ENCODE measurements around the gene RPL35. TPM values are rescaled to one million over a fixed set of nuclear protein-coding genes. Genes with fewer than 3 reads are reported as not detected.
"Not testable (repeated sequence)": the region's sequence is repeated elsewhere in the genome, so short reads cannot be mapped to it uniquely, and the experiment has no call there.

Gene RPL35
- total RNA-seq, 2 experiments from 2014 or later: 2,083 to 2,096 TPM

DNA sequence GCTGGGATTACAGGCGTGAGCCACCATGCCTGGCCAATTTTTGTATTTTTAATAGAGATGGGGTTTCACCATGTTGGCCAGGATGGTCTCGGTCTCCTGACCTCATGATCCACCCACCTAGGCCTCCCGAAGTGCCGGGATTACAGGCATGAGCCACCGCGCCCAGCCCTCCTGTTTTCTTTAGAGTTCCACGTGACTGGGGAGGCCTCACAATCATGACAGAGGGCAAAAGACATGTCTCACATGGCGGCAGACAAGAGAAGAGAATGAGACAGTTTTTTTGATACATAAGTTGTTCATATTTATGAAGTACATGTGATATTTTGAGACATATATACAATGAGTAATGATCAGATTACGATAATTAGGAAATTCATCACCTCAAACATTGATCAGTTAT lies 15.3 kb downstream of the RPL35 start:
- H3K36me3 Mint-ChIP-seq; DNase-seq; intact Hi-C loops (cut with micrococcal nuclease); H3K27ac Mint-ChIP-seq; H3K4me3 Mint-ChIP-seq; H3K9me3 Mint-ChIP-seq; POLR2A ChIA-PET; H3K4me1 Mint-ChIP-seq (ENCODE audit: low read depth); H3K27me3 Mint-ChIP-seq: not testable (repeated sequence)
- CTCF ChIA-PET: interaction anchor here (17.0 kb wide), 1 partner anchor 71 kb away, joined by 530 read pairs; the partner anchor contains the start of genes NR6A1 and OLFML2A

DNA sequence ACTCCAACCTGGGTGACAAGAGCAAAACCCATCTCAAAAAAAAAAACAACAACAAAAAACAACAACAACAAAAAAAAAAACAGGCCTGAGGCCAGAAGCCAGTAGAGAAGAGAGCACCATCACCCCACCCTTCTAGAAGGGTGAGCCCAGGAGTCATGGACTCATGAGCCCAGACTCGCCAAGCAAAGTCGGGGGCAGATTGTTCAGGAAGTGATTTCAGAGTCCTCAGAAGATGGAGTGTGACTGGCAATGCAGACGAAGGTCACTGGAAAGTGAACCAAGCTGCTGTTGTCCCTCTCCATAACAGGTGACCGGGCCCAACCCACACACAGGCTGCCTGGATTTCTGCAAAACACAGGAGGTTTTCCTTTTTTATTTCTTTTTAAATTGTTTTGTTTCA lies 17.5 kb downstream of the RPL35 start:
- Mint-ChIP-seq H3K4me3 (no peak overlapping the region), H3K27me3 (peaks cover 5% of the 10 kb centered on the region), H3K27ac (no peak overlapping the region), H3K36me3 (no peaks in the 10 kb centered on the region), H3K4me1 (ENCODE audit: low read depth) (no peaks in the 10 kb centered on the region), H3K9me3 (no peaks in the 10 kb centered on the region)
- POLR2A ChIA-PET: no interaction called here
- intact Hi-C loops (cut with micrococcal nuclease): no loop called here
- no peak for DNase-seq
- CTCF ChIA-PET: interaction anchor here (4.8 to 17.0 kb wide), 2 partner anchors 8 to 69 kb away, joined by 52 to 530 read pairs; partner anchors contain the start of genes NR6A1, OLFML2A and WDR38

DNA sequence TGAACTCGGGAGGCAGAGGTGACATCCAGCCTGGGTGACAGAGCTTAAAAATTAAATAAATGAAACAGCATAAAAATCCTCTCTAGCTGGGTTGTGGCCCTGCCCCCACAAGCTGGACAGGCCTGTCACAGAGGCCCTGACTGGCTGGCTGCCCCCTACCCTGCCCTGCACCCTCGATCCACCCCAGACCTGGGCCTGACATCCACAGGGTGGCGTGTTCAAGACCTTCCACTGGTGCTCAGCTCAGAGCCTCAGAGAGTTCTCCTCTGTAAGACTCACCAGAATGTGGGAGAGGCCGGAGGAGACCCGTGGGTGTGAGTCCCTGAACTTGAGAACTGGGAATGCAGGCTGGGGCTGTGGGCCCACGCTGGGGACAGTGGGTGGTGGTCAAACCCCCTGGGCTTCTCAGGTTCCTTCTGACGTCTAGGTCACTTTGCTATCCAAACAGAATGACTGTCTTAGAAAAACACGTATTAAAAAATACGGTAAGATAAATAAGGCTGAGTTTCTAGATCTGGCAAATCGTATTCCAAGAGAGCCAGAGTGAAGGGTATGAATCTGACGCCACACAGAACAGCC lies 18.2 kb downstream of the RPL35 start:
- Mint-ChIP-seq H3K4me1 (ENCODE audit: low read depth) (no peaks in the 10 kb centered on the region), H3K9me3 (no peaks in the 10 kb centered on the region), H3K27me3 (peaks cover 5% of the 10 kb centered on the region), H3K36me3 (no peaks in the 10 kb centered on the region), H3K4me3 (no peak overlapping the region), H3K27ac (no peak overlapping the region)
- DNase-seq: no peak
- intact Hi-C loops (cut with micrococcal nuclease): no loop called here
- ChIA-PET POLR2A (no interaction called here), CTCF (interaction anchor here (4.8 to 17.0 kb wide), 2 partner anchors 9 to 68 kb away, joined by 52 to 530 read pairs; partner anchors contain the start of genes NR6A1, OLFML2A and WDR38)

DNA sequence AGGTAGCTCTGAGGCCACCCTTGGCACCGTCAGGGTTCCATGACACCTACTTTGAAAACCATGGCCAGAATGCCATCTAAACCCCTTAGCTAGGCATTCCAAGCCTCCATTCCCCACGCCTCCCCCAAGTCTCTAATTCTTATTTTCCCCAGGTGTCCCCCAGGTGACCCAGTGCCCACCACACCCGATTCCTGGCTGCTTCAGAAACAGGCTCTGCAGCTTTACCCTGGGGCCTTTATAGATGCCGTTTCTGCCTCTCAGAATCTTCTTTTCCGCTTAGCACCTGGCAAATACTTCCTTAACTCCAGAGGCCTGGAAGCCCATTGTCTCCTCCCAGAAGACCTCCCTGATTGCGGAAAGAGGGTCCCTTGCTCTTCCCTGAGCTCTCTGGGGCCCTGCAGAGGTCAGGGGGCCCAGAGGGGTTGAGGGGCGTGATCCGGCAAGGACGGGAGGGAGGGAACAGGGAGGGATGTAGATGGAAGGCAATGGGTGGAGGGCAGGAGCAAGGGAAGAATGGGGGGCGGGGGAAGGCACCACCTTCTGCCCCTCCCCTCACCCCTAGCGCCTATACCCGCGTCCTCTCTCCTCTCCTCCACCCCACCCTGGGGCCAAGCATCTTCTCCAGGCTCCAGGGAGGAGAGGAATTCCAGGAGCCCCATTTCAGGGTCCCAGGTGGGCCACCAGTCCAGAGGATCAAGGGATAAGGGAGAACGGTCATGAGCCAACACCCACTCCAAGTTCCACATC lies 20.5 kb downstream of the RPL35 start:
- Mint-ChIP-seq H3K9me3 (no peaks in the 10 kb centered on the region), H3K4me1 (ENCODE audit: low read depth) (no peaks in the 10 kb centered on the region), H3K4me3 (no peak overlapping the region), H3K27me3 (peaks cover 16% of the 10 kb centered on the region), H3K36me3 (no peaks in the 10 kb centered on the region), H3K27ac (no peak overlapping the region)
- no peak for DNase-seq
- POLR2A ChIA-PET: no interaction called here
- intact Hi-C loops (cut with micrococcal nuclease): no loop called here
- CTCF ChIA-PET: interaction anchor here (0.6 to 4.8 kb wide), 7 partner anchors 11 to 70 kb away, joined by 3 to 52 read pairs (median 3); partner anchors contain the start of genes NR6A1, OLFML2A and WDR38

DNA sequence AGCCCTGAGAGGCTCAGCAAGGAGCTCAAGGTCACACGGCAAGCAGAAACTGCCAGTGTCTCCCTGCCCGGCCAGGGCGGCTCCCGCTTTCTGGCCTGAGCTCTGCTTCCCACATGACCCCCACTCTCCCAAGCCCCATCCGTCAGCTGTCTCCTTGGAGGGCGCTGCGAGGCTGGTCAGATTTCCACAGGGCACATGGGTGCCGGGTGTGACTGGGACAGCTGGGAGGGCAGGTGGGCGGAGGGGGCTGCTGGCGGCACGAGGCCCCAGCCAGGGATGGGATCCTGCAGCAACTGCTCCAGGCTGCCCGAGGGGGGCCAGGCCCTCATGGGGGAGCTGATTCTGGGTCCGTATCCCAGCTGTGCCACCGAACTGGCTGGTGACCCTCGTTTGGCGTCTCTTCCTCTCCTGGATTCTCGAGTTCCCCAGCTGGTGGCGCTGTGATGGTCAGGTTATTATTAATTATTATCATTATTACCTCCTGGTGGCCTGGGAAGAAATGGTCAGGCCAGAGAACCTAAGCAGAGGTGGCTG lies 21.4 kb downstream of the RPL35 start:
- intact Hi-C loops (cut with micrococcal nuclease): no loop called here
- ChIA-PET POLR2A (no interaction called here), CTCF (interaction anchor here (0.6 to 4.8 kb wide), 8 partner anchors 12 to 67 kb away, joined by 3 to 52 read pairs (median 4); partner anchors contain the start of genes OLFML2A and WDR38)
- no peaks in the 10 kb centered on the region for H3K4me1 Mint-ChIP-seq (ENCODE audit: low read depth)
- no peaks in the 10 kb centered on the region for H3K36me3 Mint-ChIP-seq
- H3K9me3 Mint-ChIP-seq: no peaks in the 10 kb centered on the region
- no peak for DNase-seq
- no peak overlapping the region for H3K4me3 Mint-ChIP-seq
- no peak overlapping the region for H3K27ac Mint-ChIP-seq
- peaks cover 17% of the 10 kb centered on the region for H3K27me3 Mint-ChIP-seq

DNA sequence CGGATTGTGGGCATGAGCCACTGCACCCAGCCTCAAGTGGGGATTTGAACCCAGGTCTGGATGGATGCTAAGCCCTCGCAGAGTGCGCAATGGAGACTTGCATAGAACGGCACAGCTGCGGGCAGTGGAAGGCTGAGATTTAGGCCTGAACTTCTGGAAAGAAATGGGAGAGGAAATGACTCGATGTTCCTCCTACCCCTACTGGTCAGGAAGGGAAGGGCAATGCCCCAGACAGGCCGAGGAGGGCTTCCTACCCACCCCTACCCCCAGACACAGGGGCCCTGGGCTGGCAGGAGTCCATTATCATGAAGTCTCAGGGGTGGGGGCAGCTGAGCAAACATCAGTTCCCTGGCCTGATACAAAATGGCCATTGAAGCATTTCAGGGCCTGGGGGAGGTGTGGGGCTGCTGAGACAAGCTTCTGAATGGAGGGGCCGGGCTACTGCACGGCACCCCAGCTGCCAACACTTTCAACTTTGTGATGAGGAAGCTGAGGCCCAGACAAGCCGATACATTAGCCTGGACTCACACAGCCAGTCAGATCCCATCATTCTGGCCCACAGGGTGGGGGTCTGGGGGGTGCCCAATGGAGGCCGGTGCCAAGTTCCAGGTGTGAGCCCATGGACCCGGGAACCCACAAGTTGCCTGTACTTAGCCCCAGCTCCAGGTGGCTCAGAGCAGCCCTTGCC lies 22.0 kb downstream of the RPL35 start:
- Mint-ChIP-seq H3K27me3 (peaks cover 17% of the 10 kb centered on the region), H3K4me3 (no peak overlapping the region), H3K9me3 (no peaks in the 10 kb centered on the region), H3K27ac (no peak overlapping the region), H3K4me1 (ENCODE audit: low read depth) (no peaks in the 10 kb centered on the region), H3K36me3 (no peaks in the 10 kb centered on the region)
- DNase-seq: no peak
- intact Hi-C loops (cut with micrococcal nuclease): no loop called here
- CTCF ChIA-PET: interaction anchor here (0.9 to 4.8 kb wide), 5 partner anchors 13 to 66 kb away, joined by 3 to 52 read pairs (median 5); partner anchors contain the start of genes OLFML2A and WDR38
- POLR2A ChIA-PET: no interaction called here

DNA sequence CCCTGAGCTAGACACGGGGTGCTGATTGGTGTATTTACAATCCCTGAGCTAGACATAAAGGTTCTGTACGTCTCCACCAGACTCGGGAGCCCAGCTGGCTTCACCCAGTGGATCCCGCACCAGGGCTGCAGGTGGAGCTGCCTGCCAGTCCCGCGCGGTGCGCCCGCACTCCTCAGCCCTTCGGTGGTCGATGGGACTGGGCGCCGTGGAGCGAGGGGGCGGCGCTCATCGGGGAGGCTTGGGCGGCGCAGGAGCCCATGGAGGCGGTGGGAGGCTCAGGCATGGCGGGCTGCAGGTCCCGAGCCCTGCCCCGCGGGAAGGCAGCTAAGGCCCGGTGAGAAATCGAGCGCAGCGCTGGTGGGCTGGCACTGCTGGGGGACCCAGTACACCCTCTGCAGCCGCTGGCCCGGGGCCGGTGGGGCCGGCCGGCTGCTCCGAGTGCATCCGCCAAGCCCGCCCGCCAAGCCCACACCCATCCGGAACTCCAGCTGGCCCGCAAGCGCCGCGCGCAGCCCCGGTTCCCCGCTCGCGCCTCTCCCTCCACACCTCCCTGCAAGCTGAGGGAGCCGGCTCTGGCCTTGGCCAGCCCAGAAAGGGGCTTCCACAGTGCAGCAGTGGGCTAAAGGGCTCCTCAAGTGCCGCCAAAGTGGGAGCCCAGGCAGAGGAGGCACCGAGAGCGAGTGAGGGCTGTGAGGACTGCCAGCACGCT lies 23.0 kb downstream of the RPL35 start:
- H3K36me3 Mint-ChIP-seq; H3K4me1 Mint-ChIP-seq (ENCODE audit: low read depth); H3K9me3 Mint-ChIP-seq; intact Hi-C loops (cut with micrococcal nuclease); DNase-seq; POLR2A ChIA-PET; H3K27ac Mint-ChIP-seq; H3K4me3 Mint-ChIP-seq: not testable (repeated sequence)
- CTCF ChIA-PET: interaction anchor here (0.7 to 3.2 kb wide), 3 partner anchors 14 to 1078 kb away, joined by 3 to 17 read pairs (median 3); partner anchors contain the start of gene WDR38
- peaks cover 20% of the 10 kb centered on the region for H3K27me3 Mint-ChIP-seq

DNA sequence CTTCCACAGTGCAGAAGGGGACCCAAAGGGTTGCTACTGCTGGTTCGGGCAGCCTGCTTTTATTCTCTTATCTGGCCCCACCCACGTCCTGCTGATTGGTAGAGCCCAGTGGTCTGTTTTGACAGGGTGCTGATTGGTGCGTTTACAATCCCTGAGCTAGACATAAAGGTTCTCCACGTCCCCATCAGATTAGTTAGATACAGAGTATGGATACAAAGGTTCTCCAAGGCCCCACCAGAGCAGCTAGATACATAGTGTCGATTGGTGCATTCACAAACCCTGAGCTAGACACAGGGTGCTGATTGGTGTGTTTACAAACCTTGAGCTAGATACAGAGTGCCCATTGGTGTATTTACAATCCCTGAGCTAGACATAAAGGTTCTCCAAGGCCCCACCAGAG lies 23.6 kb downstream of the RPL35 start:
- H3K4me1 Mint-ChIP-seq (ENCODE audit: low read depth); intact Hi-C loops (cut with micrococcal nuclease); DNase-seq; H3K4me3 Mint-ChIP-seq; POLR2A ChIA-PET; H3K9me3 Mint-ChIP-seq; H3K27ac Mint-ChIP-seq; H3K36me3 Mint-ChIP-seq: not testable (repeated sequence)
- H3K27me3 Mint-ChIP-seq: peaks cover 20% of the 10 kb centered on the region
- CTCF ChIA-PET: interaction anchor here (1.2 to 3.2 kb wide), 2 partner anchors 15 to 63 kb away, joined by 3 to 17 read pairs; partner anchors contain the start of gene WDR38

DNA sequence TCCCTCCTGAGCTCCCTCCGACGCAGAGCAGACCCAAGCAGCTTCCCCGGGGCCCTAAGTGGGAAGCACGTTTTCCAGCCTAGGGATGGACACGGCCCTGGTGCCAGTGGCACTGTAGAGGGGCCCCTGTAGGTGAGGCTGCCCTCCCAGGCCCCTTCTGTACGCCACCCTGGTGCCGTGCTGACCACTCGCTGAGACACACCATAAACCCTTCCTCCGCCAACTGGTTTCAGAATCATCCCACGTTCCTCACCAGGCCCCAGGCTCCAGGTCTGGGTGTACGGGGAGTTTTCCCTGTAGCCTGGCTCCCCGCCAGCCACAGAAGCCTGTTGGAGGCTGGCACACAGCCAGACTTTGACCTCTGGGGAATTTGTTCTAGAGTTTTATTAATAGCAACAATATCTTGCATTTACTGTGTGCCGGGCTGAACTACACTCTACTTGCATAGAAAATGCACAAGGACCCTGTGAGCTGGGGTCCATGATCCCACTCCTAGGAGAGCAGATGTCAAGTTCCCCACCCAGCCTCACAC lies 26.7 kb downstream of the RPL35 start:
- Mint-ChIP-seq H3K36me3 (no peaks in the 10 kb centered on the region), H3K9me3 (no peaks in the 10 kb centered on the region), H3K4me3 (no peak overlapping the region), H3K27me3 (peaks cover 20% of the 10 kb centered on the region), H3K4me1 (ENCODE audit: low read depth) (no peaks in the 10 kb centered on the region), H3K27ac (no peak overlapping the region)
- CTCF ChIA-PET: no interaction called here
- POLR2A ChIA-PET: no interaction called here
- DNase-seq: no peak
- intact Hi-C loops (cut with micrococcal nuclease): no loop called here

DNA sequence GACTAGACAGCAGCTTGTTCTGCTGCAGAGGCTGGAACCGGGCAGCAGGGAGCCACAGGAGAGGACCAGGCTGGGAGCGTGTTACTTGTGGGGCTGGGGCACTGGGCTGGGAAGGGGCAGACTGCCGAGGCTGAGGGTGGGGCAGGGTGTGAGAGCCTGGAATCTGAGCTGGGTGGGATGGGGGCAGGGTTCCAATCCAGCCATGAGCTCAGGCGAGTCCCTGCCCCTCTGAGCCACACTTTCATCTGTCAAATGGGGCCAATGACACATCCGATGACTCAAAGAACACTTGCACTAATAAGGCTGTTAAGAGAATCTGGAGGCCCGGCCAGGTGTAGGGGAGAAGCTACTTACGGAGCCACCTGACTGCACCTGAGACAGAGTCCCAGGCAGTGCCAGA lies 27.2 kb downstream of the RPL35 start:
- peaks cover 19% of the 10 kb centered on the region for H3K27me3 Mint-ChIP-seq
- POLR2A ChIA-PET: no interaction called here
- no peaks in the 10 kb centered on the region for H3K36me3 Mint-ChIP-seq
- no peaks in the 10 kb centered on the region for H3K9me3 Mint-ChIP-seq
- CTCF ChIA-PET: no interaction called here
- no peak overlapping the region for H3K4me3 Mint-ChIP-seq
- H3K27ac Mint-ChIP-seq: no peak overlapping the region
- H3K4me1 Mint-ChIP-seq (ENCODE audit: low read depth): no peaks in the 10 kb centered on the region
- intact Hi-C loops (cut with micrococcal nuclease): no loop called here
- DNase-seq: no peak

DNA sequence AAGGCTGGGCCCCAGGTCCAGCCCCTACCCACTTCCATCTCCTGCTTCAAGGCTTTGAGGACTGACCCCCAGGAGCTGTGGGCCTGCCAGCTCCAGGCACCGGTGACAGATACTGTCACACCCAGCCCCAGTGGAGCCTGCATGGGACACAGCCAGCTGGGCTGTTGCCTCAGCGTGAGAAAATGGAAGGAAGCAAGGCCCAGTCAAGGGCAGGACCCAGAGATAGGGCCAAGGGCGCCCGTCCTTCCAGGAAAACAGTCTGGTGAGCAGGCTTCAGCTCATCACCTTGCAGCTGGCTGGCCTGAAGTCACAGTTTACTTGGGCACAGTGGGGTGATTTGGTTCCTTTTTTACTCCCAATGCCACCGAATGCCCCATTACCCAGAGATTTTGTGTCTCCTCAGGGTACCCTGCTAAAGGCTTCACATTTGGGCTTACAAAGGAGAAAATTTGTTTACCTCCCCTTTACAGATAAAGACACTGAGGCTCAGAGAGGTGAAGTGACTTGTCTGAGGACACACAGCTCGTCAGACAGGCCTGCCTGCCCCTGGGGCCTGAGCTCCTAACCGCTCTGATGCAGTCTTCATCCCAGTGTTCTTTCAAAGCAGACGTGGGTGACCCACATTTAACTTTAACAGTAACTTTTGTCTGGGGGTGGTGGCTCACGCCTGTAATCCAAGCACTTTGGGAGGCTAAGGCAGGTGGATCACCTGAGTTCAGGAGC lies 30.0 kb downstream of the RPL35 start:
- intact Hi-C loops (cut with micrococcal nuclease): no loop called here
- ChIA-PET POLR2A (no interaction called here), CTCF (no interaction called here)
- no peak overlapping the region for H3K4me3 Mint-ChIP-seq
- no peak for DNase-seq
- no peak overlapping the region for H3K27ac Mint-ChIP-seq
- no peaks in the 10 kb centered on the region for H3K36me3 Mint-ChIP-seq
- H3K27me3 Mint-ChIP-seq: peaks cover 5% of the 10 kb centered on the region
- H3K4me1 Mint-ChIP-seq (ENCODE audit: low read depth): no peaks in the 10 kb centered on the region
- no peaks in the 10 kb centered on the region for H3K9me3 Mint-ChIP-seq

Data from activated CD4-positive, alpha-beta memory T cell treated with anti-CD3 and anti-CD28 coated beads for 36 hours (primary cell).